Purkinje cell (primary cell): ENCODE measurements around the gene INHA. TPM values are rescaled to one million over a fixed set of nuclear protein-coding genes. Genes with fewer than 3 reads are reported as not detected.

Source experiments
- polyA plus RNA-seq: library from polyadenylated mRNA; unstranded; fragments of >200 nt; fragmentation: Nextera tagmentation; gene quantifications from 2 replicates; pipeline ENCODE4 v1.2.1, GENCODE V29; 2014

Gene INHA, protein sequence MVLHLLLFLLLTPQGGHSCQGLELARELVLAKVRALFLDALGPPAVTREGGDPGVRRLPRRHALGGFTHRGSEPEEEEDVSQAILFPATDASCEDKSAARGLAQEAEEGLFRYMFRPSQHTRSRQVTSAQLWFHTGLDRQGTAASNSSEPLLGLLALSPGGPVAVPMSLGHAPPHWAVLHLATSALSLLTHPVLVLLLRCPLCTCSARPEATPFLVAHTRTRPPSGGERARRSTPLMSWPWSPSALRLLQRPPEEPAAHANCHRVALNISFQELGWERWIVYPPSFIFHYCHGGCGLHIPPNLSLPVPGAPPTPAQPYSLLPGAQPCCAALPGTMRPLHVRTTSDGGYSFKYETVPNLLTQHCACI
- polyA plus RNA-seq = 0.60 and 1.7 TPM in 2 replicates

GRCh38 chr2:219572237-219573001 is at the start of gene INHA:
TSS of gene INHA (plus strand) at chr2:219572310. CDS start at chr2:219572375, 65 bp downstream.

GRCh38 chr2:219543596-219544358 is 28.3 kb upstream of the INHA start, which contains the start of the genes CHPF and TMEM198:
TSS of gene CHPF (minus strand) at chr2:219543809. CDS start at chr2:219543538, 271 bp downstream.
TSS of gene TMEM198 (plus strand) at chr2:219544028. CDS start at chr2:219544728, 700 bp downstream.

DNA sequence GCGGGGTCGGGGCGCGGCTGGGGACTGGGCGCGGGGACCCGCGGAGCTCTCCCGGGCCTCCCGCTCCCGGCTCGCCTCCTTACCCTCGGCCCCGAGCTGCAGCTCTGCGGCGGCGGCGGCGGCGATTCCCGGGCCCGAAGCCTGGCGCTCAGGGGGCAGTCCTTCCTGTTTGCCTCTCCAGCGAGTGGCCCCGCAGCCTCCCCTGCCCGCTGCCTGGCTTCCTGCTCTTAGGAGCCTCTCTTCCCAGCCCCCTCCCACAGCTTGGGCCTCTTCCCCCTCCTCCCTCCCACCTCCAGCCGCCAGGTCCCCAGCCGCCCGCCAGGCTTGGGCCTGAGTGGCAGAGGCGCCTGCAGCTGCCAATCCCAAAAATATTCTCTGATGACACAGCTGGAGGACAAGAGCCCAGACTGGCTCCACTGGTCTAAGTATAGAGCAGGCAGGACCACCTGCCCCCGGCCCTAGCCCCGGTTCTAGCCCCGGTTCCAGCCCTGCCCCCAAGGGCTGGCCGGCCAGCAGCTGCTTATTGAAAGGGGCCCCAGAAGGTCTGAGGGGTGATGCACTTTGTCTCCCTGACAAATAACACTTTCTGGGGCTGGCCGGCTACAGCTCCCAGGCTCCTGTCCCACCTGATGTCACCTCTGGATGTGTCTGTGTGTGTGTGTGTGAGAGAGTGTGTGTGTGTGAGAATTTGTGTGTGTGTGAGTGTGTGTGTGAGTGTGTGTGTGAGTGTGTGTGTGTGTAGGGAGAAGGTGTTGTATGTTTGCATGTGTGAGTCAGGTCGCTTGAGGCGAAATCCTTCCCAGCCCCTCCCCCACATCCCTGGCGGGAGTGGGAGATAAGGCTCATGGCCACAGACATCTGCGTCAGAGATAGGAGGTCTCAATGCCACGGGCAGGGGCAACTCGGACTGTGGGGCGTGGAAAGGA is 536 bp upstream of the INHA start, which contains the start of gene OBSL1:
Gene OBSL1 (minus strand): TSS at position 229 of the 926 bp plus-strand sequence. CDS start 307 bp downstream, outside the sequence.

GRCh38 chr2:219597552-219598307 is 25.6 kb downstream of the INHA start, which contains the start of gene STK11IP:
TSS of gene STK11IP (plus strand) at chr2:219597857. CDS start at chr2:219598120, 263 bp downstream.

Other genes starting within 250 kb of the INHA start
- 6.5 TPM in 1 of 2 replicates, not detected in the other for gene RESP18, start 239.6 kb upstream of the INHA start, polyA plus RNA-seq
- 14.2 and 14.7 TPM in 2 replicates for gene DNPEP, start 184.4 kb upstream of the INHA start, polyA plus RNA-seq
- not detected in 2 replicates for gene DES, start 153.9 kb upstream of the INHA start, polyA plus RNA-seq
- 1.5 and 3.0 TPM in 2 replicates for gene SPEG, start 137.5 kb upstream of the INHA start, polyA plus RNA-seq
- 2.8 and 5.3 TPM in 2 replicates for gene GMPPA, start 73.4 kb upstream of the INHA start, polyA plus RNA-seq
- gene ASIC4, start 57.8 kb upstream of the INHA start, polyA plus RNA-seq = not detected in 2 replicates
- gene CHPF, start 28.5 kb upstream of the INHA start, polyA plus RNA-seq = 3.1 and 10.5 TPM in 2 replicates
- gene TMEM198, start 28.3 kb upstream of the INHA start, polyA plus RNA-seq = 0.97 and 0.99 TPM in 2 replicates
- gene OBSL1, start 771 bp upstream of the INHA start, polyA plus RNA-seq = 11.5 and 14.0 TPM in 2 replicates
- gene STK11IP, start 25.5 kb downstream of the INHA start, polyA plus RNA-seq = 0.06 and 0.90 TPM in 2 replicates
- 5.3 and 7.6 TPM in 2 replicates for gene SLC4A3, start 55.3 kb downstream of the INHA start, polyA plus RNA-seq